Measurements from ENCODE around the gene CIB2.

Gene CIB2

DNA sequence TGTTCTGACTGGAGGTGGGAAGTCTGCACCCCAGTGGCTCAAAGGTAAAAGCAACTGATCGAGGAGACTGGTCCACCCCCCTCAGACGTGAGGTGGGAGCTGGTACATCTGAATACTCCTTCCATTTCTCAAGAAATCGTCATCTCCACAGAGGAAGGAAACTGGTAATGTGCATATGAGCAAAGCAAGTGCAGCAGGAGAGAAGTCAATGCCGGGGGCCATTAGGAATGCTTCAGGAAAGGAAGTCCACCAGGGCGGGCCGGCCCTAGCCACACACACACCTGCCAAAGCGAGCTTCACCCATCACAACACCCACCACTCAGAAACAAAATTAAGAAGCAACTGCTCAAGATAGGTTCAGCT is 62.2 kb downstream of the CIB2 start:
- Histone ChIP-seq H3K4me3 (ENCODE audit: insufficient read depth, low read depth, low read length) (no peak overlapping the region), H3K9me3 (ENCODE audit: control insufficient read depth, low read length) (no peaks in the 10 kb centered on the region), H3K27me3 (ENCODE audit: control insufficient read depth, insufficient read depth, low read length, poor library complexity, severe bottlenecking) (no peaks in the 10 kb centered on the region), H3K4me1 (ENCODE audit: control insufficient read depth, insufficient read depth, low read length) (peaks cover 14% of the 10 kb centered on the region), H3K36me3 (ENCODE audit: control insufficient read depth, insufficient read depth, low read length) (no peaks in the 10 kb centered on the region), H3K27ac (ENCODE audit: insufficient read depth, low read depth, low read length, poor library complexity, severe bottlenecking) (no peak overlapping the region)
- 86% methylated on average over 7 of the region's 7 CpGs for WGBS, 2 experiments

DNA sequence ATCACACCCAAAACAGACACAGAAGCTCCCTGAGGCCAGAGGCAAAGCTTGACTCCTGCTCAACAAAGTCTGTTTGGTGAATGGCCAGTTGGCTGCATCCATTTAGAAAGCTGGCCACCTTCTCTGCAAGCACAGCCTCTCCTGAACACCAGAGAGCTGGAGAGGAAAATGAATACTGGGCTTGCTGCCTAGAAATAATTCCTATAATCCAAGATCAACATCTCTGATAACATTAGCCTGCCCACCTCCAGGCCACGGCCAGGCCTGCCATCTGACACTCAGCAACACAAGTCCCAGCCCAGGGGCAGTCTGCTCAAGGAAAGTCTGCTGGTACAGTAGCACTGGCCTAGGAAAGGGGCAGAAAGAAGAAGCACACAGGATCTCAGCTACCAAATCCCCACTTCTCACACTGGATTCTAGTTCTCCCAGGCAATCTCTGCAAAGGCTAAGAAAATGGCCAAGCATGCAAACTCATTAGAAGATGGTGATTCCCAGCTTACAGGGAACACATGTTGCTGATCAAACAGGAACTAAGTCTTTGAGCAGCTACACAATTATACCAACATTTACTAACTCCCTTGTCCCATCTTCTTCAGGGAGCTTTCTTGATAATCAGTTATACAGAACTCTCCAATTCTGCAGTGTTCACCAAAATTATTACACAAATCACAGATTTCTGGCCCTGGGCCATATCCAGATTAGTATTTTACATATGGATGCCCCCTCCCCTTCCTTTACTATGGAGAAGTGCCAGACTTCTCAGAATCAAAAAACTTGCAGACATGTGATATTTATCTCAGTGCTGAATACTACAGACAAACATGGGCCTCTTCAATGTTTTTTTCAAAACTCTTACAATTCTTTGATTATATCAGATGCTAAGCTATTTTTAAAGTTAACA is 63.7 kb downstream of the CIB2 start:
- Histone ChIP-seq H3K27ac (ENCODE audit: insufficient read depth, low read depth, low read length, poor library complexity, severe bottlenecking) (no peak overlapping the region), H3K36me3 (ENCODE audit: control insufficient read depth, insufficient read depth, low read length) (no peaks in the 10 kb centered on the region), H3K9me3 (ENCODE audit: control insufficient read depth, low read length) (no peaks in the 10 kb centered on the region), H3K4me3 (ENCODE audit: insufficient read depth, low read depth, low read length) (no peak overlapping the region), H3K4me1 (ENCODE audit: control insufficient read depth, insufficient read depth, low read length) (peaks cover 14% of the 10 kb centered on the region), H3K27me3 (ENCODE audit: control insufficient read depth, insufficient read depth, low read length, poor library complexity, severe bottlenecking) (no peaks in the 10 kb centered on the region)
- 86 to 90% methylated on average over 1 of the region's 1 CpG for WGBS, 2 experiments

DNA sequence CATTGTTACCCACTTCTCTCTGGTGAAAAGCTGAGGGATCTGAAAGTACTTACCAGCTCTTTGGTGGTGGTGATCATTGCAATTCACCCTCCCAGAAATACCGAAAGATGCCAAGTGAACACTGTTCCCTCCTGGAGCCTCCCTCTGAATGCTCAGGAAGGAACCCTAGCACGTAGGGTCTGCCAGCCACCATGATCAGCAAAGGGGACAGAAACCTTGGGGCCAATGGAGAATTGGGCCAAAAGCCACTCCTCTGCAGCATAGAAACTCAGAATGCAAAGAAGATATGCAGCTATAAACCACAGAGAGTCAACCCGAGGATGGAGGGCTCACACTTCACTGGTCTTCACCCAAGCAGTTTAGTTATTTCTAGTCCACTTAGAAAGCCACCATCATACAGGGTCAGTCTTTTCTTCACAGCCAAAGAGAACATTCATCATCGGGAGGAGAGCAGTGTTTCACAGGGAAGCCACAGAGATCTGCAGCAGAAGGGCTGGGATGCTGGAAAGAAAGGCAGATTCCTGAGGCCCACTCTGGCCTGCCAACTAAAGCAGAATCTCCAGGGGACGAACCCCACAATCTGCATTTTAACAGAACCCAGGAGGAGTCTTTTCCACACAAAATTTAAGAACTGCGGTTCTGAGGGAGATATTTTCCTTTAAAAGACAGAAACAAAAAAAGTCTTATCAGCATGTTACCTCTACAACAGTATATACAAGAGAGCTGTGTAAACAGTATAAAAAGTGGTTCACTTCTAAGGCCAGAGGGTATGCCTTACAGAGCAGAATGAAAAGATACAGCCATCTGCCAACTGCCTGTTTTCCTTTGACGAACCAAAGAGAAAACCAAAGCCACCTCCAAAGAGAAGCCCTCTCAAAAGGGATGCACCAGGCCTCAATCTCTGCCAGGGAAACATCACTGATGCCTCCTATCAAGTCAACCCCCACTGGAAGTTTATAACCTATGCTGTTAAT is 65.0 kb downstream of the CIB2 start:
- Histone ChIP-seq H3K36me3 (ENCODE audit: control insufficient read depth, insufficient read depth, low read length) (no peaks in the 10 kb centered on the region), H3K4me3 (ENCODE audit: insufficient read depth, low read depth, low read length) (no peak overlapping the region), H3K4me1 (ENCODE audit: control insufficient read depth, insufficient read depth, low read length) (peaks cover 22% of the 10 kb centered on the region), H3K9me3 (ENCODE audit: control insufficient read depth, low read length) (no peaks in the 10 kb centered on the region), H3K27ac (ENCODE audit: insufficient read depth, low read depth, low read length, poor library complexity, severe bottlenecking) (no peak overlapping the region), H3K27me3 (ENCODE audit: control insufficient read depth, insufficient read depth, low read length, poor library complexity, severe bottlenecking) (no peaks in the 10 kb centered on the region)
- 52 to 66% methylated on average over 6 to 7 of the region's 7 CpGs for WGBS, 2 experiments

DNA sequence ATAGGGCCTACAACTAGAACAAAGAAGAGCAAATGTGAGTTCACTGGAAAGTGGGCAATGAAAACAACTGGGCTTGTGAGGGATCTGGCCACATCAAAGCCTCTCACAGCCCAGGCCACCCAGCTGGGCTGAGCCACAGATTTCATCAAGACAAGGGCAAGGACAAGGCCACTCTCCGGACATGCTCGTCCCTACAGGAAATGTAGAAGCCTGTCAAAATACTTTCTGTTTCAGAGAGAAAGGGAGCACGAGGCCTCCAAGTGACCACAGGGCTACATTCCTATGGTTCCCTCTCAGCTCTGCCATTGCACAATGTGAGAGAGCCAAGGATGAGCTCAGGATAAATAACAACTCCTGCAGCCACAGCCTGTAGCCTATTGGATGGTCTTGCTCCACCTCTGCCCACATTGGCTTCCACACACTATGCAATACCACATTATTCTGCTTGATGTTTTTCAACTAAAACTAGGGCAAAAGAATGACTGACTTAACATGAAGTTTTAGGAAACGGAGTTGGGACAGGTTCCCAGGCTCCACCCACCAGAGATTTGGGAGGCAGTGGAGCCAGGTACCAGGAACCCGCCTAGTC is 65.9 kb downstream of the CIB2 start:
- 89 to 91% methylated on average over 5 of the region's 5 CpGs for WGBS, 2 experiments
- Histone ChIP-seq H3K27ac (ENCODE audit: insufficient read depth, low read depth, low read length, poor library complexity, severe bottlenecking) (no peak overlapping the region), H3K9me3 (ENCODE audit: control insufficient read depth, low read length) (no peaks in the 10 kb centered on the region), H3K4me1 (ENCODE audit: control insufficient read depth, insufficient read depth, low read length) (peaks cover 22% of the 10 kb centered on the region), H3K27me3 (ENCODE audit: control insufficient read depth, insufficient read depth, low read length, poor library complexity, severe bottlenecking) (no peaks in the 10 kb centered on the region), H3K36me3 (ENCODE audit: control insufficient read depth, insufficient read depth, low read length) (no peaks in the 10 kb centered on the region), H3K4me3 (ENCODE audit: insufficient read depth, low read depth, low read length) (no peak overlapping the region)

DNA sequence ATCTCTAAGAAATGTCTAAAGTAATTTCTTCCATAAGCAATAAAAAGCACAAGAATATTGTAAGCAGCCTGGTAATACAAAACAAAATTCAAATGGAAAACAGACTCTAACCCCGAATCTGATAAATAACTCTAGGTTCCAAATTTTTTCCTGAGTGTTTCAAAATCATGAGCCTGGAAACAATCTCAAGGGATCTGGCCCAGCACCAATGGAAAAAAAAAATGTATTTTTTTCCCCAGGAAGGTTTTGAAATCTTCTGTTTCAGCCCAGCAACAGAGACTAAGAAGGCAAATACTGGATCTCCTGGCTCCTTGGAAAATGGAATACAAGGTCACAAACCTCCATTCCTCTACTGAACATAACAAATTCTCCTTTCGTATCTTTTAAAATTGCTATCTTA is 66.7 kb downstream of the CIB2 start:
- H3K4me1 ChIP-seq (ENCODE audit: control insufficient read depth, insufficient read depth, low read length), result peaks cover 22% of the 10 kb centered on the region

DNA sequence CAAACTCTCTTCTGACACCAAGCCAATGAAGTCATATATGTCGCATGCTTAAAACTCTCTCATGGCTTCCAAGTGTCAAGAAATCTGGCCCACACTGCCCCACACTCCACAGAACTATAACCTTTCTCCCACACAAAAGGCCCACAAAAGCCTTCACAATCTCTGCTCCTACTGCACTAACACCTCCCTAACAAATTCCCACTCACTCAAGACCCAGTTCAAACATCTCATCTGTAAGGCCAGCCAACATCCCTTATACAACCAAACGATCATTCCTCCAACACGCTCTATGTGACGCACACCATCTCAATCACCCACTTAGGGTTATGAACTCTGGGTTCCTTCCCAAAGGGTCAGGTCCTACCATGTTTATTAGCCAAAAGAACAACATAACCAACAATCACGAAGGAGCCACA is 67.3 kb downstream of the CIB2 start:
- peaks cover 20% of the 10 kb centered on the region for H3K4me1 ChIP-seq (ENCODE audit: control insufficient read depth, insufficient read depth, low read length)
- H3K4me3 ChIP-seq (ENCODE audit: insufficient read depth, low read depth, low read length), result no peak overlapping the region
- H3K27me3 ChIP-seq (ENCODE audit: control insufficient read depth, insufficient read depth, low read length, poor library complexity, severe bottlenecking), result no peaks in the 10 kb centered on the region
- H3K27ac ChIP-seq (ENCODE audit: insufficient read depth, low read depth, low read length, poor library complexity, severe bottlenecking), result no peak overlapping the region
- H3K9me3 ChIP-seq (ENCODE audit: control insufficient read depth, low read length), result no peaks in the 10 kb centered on the region
- no peaks in the 10 kb centered on the region for H3K36me3 ChIP-seq (ENCODE audit: control insufficient read depth, insufficient read depth, low read length)
- WGBS, 2 experiments, result 95 to 97% methylated on average over 4 to 5 of the region's 5 CpGs

More for the DNA sequence above, 66.7 kb downstream of the CIB2 start:
- no peaks in the 10 kb centered on the region for H3K27me3 ChIP-seq (ENCODE audit: control insufficient read depth, insufficient read depth, low read length, poor library complexity, severe bottlenecking)
- no peaks in the 10 kb centered on the region for H3K9me3 ChIP-seq (ENCODE audit: control insufficient read depth, low read length)
- no peak overlapping the region for H3K27ac ChIP-seq (ENCODE audit: insufficient read depth, low read depth, low read length, poor library complexity, severe bottlenecking)
- H3K36me3 ChIP-seq (ENCODE audit: control insufficient read depth, insufficient read depth, low read length), result no peaks in the 10 kb centered on the region
- no peak overlapping the region for H3K4me3 ChIP-seq (ENCODE audit: insufficient read depth, low read depth, low read length)
- WGBS, 2 experiments, result 89 to 90% methylated on average over 2 of the region's 2 CpGs

DNA sequence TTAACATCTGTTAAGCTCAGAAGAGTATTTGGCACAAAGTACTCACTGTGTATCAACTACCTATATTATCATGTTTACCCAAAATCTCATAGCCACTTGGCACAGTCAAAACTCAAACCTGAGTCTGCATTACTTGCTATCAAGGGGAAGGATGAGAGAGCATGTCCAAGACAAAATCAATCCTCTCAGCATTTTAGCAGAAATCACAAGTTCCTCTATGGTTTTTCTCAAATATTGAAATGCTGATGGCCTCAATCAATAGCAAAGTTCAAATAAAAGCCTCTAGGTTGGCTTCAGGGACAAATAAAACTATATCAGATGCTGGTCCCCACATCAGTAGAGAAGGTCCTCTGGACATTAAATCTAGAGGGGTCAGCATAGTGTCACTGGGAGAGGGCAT is 68.0 kb downstream of the CIB2 start:
- Histone ChIP-seq H3K27me3 (ENCODE audit: control insufficient read depth, insufficient read depth, low read length, poor library complexity, severe bottlenecking) (no peaks in the 10 kb centered on the region), H3K4me3 (ENCODE audit: insufficient read depth, low read depth, low read length) (no peak overlapping the region), H3K4me1 (ENCODE audit: control insufficient read depth, insufficient read depth, low read length) (peaks cover 14% of the 10 kb centered on the region), H3K9me3 (ENCODE audit: control insufficient read depth, low read length) (no peaks in the 10 kb centered on the region), H3K27ac (ENCODE audit: insufficient read depth, low read depth, low read length, poor library complexity, severe bottlenecking) (no peak overlapping the region), H3K36me3 (ENCODE audit: control insufficient read depth, insufficient read depth, low read length) (no peaks in the 10 kb centered on the region)

DNA sequence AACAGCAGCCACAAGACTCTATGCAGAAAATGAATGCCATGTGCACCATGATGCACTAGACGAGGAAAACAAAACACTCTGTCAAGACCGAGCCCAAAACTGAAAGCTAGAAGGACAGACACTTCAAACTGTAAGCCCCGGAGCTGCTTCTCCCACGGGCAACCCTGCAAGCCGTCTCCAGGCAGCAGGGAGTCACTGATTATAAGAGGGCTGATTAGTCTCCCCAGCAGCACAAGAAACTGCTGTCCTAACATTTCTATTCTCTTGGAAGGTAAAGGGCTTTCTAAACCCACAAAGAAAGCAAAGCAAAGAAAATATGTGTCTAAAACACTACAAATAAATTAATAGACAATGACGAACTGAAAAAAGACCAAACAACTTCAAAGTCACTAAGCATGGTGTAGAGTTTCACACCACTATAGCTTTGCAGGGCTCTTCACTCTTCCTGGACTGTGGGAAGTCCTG is 69.2 kb downstream of the CIB2 start:
- Histone ChIP-seq H3K4me1 (ENCODE audit: control insufficient read depth, insufficient read depth, low read length) (peaks cover 8% of the 10 kb centered on the region), H3K27me3 (ENCODE audit: control insufficient read depth, insufficient read depth, low read length, poor library complexity, severe bottlenecking) (no peaks in the 10 kb centered on the region), H3K27ac (ENCODE audit: insufficient read depth, low read depth, low read length, poor library complexity, severe bottlenecking) (no peak overlapping the region), H3K4me3 (ENCODE audit: insufficient read depth, low read depth, low read length) (no peak overlapping the region), H3K36me3 (ENCODE audit: control insufficient read depth, insufficient read depth, low read length) (no peaks in the 10 kb centered on the region), H3K9me3 (ENCODE audit: control insufficient read depth, low read length) (no peaks in the 10 kb centered on the region)
- WGBS, 2 experiments, result 32% methylated on average over 6 of the region's 6 CpGs

DNA sequence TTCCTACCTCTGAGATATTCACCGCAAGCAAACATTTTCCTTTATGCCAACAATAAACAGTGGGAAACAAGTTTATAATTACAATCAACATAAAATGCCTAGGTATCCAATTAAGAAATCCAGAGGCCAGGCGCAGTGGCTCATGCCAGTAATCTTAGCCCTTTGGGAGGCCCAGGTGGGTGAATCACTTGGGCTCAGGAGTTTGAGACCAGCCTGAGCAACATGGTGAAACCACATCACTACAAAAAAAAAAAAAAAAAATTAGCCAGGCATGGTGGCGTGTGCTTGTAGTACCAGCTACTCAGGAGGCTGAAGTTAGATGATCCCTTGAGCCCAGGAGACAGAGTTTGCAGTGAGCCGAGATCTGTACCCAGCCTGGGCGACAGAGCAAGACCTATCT is 71.0 kb downstream of the CIB2 start:
- no peaks in the 10 kb centered on the region for H3K27me3 ChIP-seq (ENCODE audit: control insufficient read depth, insufficient read depth, low read length, poor library complexity, severe bottlenecking)
- 91 to 94% methylated on average over 5 of the region's 5 CpGs for WGBS, 2 experiments
- no peak overlapping the region for H3K27ac ChIP-seq (ENCODE audit: insufficient read depth, low read depth, low read length, poor library complexity, severe bottlenecking)

More for the DNA sequence above, 71.0 kb downstream of the CIB2 start:
- H3K9me3 ChIP-seq (ENCODE audit: control insufficient read depth, low read length), result no peaks in the 10 kb centered on the region
- H3K4me1 ChIP-seq (ENCODE audit: control insufficient read depth, insufficient read depth, low read length), result peaks cover 8% of the 10 kb centered on the region
- no peaks in the 10 kb centered on the region for H3K36me3 ChIP-seq (ENCODE audit: control insufficient read depth, insufficient read depth, low read length)
- no peak overlapping the region for H3K4me3 ChIP-seq (ENCODE audit: insufficient read depth, low read depth, low read length)
